ENCODE measurements around the gene NIF3L1. TPM values are rescaled to one million over a fixed set of nuclear protein-coding genes. Genes with fewer than 3 reads are reported as not detected.
"Not testable (repeated sequence)": the region's sequence is repeated elsewhere in the genome, so short reads cannot be mapped to it uniquely, and the experiment has no call there.

Gene NIF3L1
- polyA plus RNA-seq, 4 donors: 30.7 to 45.3 (median 43.1) TPM

DNA sequence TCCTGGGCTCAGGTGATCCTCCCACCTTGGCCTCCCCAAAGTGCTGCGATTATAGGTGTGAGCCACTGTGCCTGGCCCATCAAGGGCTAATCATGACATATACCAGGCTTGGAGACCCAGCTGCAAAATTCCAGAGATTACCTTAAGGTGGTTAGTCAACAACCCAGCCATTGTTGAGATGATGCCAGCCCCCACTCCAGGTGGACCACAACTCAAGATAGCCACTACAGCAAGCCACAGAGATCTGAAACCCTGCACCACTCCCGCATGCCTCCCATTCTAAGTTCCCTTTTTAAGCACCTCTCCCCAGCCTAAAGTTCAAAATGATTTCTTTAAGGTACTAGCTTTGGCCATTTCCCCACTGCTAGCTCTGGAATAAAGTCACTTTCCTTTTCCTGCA, 20.2 kb upstream of the NIF3L1 start:
- no peak for DNase-seq (ENCODE audit: low read depth in 4 of 4, low spot score in 3 of 4)

DNA sequence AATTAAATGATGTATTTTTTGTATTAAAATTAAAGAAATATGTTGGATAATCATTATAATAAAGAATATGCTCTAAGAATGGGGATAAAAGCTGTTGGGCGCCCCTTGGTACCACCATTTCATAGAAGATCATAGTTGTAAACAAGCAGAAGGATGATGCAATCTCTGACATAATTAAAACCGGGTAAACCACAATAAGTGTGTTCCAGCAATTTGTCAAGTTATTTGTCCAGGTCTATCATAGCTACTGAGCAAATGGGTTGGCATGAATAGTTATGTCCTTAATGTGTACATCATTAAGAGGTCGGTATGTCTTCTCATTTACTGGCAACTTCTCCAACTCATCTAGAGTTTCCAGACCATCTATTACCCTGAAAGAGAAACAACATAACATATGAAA, 18.0 kb upstream of the NIF3L1 start:
- DNase-seq (ENCODE audit: low read depth in 4 of 4, low spot score in 3 of 4): no peak

GRCh38 chr2:200873560-200873959, 15.6 kb upstream of the NIF3L1 start:
- no peak for DNase-seq (ENCODE audit: low read depth in 4 of 4, low spot score in 3 of 4)

- DNase-seq (ENCODE audit: low read depth in 4 of 4, low spot score in 3 of 4): no peak
Observed at GRCh38 chr2:200877443-200877842, 11.7 kb upstream of the NIF3L1 start.

- no peak for DNase-seq (ENCODE audit: low read depth in 4 of 4, low spot score in 3 of 4)
Observed at GRCh38 chr2:200878289-200878880, 10.8 kb upstream of the NIF3L1 start.

DNA sequence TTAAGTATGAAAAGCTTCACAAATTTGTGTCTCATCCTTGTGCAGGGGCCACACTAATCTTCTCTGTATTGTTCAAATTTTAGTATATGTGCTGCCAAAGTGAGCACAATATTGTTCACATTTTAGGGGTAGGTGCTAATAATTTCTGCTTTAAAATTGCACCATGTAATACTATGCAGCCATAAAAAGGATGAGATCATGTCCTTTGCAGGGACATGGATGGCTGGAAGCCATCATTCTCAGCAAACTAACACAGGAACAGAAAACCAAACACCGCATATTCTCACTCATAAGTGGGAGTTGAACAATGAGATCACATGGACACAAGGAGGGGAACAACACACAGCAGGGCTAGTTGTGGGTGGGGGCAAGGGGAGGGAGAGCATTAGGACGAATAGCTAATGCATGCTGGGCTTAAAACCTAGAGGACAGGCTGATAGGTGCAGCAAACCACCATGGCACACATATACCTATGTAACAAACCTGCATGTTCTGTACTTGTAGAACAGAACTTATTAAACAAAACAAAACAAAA, 7.4 kb upstream of the NIF3L1 start:
- not testable (repeated sequence) for DNase-seq (ENCODE audit: low read depth in 4 of 4, low spot score in 3 of 4)

- DNase-seq (ENCODE audit: low read depth in 4 of 4, low spot score in 3 of 4): no peak
Observed at GRCh38 chr2:200899482-200899881, 10.3 kb downstream of the NIF3L1 start.

DNA sequence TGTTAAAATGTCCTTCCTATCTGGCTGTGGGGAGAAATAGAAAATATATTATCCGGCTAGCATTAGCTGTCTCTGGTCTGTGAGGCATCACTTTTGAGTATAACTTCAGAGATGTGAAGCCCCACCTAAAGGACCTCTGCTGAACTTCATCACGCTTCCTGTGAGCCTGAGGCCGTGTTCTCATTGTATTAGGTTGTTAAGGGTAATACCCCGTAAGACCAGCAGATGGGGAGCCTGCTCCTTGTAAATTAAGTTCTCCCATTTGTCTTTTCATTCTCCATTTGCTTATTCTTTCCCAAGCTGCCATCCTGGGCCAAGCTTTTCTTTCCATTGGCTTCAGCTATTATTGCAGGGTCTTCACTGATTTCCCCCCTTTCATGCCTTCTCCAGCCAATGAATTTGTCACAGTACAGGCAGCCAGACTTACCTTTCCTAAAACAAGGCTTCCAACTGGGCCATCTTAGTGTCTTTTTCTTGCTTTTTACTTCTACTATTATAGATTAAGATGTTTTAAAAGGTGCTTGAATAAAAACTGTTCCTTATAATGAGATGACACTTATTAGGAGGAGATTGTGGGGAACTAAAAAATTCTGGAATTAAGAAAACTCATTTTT, 12.4 kb downstream of the NIF3L1 start:
- peak in 3 of 4 donors; percentile 33 to 54 (median 48) for DNase-seq (ENCODE audit: low read depth in 4 of 4, low spot score in 3 of 4)

DNA sequence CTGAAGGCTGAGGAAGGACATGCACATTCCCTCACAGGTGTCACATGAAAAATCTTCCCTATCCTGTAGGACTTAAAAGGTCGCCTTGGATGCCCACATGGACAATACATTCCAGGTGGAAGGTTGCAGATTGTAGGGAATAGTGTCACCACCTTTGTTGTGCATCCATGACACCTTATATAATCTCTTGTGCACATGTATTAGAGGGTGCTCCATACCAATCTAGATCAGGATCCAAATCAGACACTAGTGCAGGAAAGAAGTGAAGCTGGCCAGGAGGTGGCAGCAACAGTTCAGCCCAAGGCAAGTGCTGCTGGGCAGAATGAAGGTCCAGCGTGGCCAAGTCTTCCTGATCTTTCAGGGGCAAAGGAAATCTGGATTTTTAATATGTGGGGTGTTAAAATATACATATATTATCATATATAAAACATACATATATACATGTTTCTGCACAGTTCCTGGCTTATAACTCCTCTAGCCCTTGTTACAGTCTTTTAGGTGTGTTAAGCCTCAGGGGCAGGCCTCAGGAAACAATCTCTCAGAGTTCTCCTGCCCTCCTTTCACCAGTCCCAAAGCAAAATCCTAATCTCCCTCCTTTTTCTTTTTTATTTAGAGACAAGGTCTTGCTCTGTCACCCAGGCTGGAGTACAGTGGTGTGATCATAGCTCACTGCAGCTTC, 16.6 kb downstream of the NIF3L1 start:
- DNase-seq (ENCODE audit: low read depth in 4 of 4, low spot score in 3 of 4): peak in 2 of 4 donors; percentile 21 to 47

GRCh38 chr2:200909958-200910357, 20.8 kb downstream of the NIF3L1 start:
- no peak for DNase-seq (ENCODE audit: low read depth in 4 of 4, low spot score in 3 of 4)

GRCh38 chr2:200913654-200914053, 24.5 kb downstream of the NIF3L1 start:
- DNase-seq (ENCODE audit: low read depth in 4 of 4, low spot score in 3 of 4): no peak

- DNase-seq (ENCODE audit: low read depth in 4 of 4, low spot score in 3 of 4): no peak
Observed at GRCh38 chr2:200922439-200922838, 33.3 kb downstream of the NIF3L1 start.

- no peak for DNase-seq (ENCODE audit: low read depth in 4 of 4, low spot score in 3 of 4)
Observed at GRCh38 chr2:200929334-200930249, 40.4 kb downstream of the NIF3L1 start.

DNA sequence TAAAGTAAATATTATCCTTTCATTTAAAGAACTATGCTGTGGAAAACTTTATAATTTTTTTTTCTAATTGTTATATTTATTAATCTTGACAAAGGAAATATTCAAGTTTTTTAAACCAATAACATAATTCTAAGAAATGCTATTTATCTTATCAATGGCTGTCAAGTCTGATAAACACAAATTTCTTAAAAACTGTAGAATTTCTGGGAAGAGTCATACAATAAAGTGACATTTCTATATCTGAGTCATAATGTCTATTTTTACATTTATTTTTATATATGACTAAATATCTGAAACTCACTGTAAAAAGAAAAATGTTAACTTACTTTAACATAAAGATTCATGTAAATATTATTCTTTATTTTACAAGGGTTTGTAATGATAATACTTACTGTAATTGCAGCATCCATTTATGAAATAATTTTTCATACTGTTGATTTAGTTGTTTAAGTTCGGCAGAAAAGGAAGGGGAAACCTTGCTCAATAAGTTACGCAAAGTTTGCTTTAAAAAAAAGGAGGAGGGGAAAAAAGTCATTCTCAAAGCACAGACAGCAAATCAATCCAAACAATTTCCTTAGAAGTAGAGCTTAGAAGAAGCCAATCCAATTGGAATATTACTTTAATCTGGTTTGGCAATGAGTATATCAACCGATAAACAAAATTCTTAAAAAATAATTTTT, 41.9 kb downstream of the NIF3L1 start:
- no peak for DNase-seq (ENCODE audit: low read depth in 4 of 4, low spot score in 3 of 4)

DNA sequence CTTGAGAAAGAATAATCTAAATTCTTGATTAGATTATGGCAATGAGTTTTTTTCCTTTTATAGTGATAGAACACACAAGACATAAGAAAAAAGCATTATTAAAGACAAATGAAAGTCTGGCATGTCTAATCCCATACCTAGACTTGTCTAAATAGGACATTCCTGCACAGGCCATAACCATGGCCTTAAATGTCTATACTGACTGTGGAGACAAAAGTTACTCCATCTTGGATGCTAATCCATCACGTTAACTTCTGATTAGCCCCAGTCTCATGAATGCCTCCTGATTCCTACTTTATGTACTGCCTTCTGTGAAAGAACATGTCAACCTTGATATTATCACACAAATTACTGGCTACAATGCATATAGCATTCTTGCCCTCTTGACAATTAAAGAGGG, 50.7 kb downstream of the NIF3L1 start:
- no peak for DNase-seq (ENCODE audit: low read depth in 4 of 4, low spot score in 3 of 4)

GRCh38 chr2:200943527-200944105, 54.4 kb downstream of the NIF3L1 start:
- DNase-seq (ENCODE audit: low read depth in 4 of 4, low spot score in 3 of 4): no peak

DNA sequence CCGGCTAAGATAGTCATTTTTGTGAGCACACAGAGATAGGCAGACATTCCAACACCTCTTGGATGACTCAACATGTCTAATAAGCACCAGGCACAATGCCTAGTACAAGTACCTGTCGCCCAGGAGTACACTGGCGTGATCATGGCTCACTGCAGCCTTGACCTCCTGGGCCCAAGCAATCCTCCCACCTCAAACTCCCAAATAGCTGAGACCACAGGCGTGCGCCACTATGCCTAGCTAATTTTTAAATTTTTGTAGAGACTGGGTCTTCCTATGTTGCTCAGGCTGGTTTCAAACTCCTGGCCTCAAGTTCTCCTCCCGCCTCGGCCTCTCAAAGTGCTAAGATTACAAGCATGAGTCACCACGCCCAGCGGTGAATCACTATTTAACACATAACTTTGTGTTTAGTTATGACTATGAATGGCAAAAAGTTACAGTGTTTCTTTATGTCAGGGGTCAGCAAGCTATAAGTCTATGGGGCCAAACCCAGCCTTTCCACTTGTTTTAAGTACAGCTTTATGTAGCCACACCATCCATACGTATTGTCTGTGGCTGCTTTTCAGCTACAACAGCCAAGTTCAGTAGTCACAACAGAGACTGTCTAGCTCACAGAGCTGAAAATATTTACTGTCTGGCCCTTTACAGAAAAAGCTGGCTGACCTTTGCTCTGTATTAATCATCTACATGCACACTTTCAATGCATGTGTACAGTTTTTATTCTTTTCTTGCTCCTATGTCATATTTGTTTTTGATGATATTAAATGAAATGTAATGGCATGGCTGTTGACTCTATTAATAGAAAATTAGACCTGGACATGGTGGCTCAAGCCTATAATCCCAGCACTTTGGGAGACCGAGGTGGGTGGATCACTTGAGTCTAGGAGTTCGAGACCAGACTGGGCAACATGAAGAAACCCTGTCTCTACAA, 55.6 kb downstream of the NIF3L1 start:
- DNase-seq (ENCODE audit: low read depth in 4 of 4, low spot score in 3 of 4): no peak

DNA sequence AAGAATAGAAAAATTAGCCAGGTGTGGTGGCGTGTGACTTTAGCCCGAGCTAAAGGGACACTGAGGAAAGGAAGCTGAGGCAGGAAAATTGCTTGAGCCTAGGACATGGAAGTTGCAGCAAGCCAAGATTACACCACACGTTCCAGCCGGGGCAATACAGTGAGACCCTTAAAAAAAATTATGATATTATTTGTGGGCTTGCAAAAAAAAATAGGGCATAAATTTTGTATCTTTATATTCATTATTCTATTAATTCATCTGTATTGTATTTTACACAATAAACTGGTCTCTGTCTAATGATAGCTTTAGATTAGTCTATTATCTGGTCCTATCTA, 56.2 kb downstream of the NIF3L1 start:
- no peak for DNase-seq (ENCODE audit: low read depth in 4 of 4, low spot score in 3 of 4)

DNA sequence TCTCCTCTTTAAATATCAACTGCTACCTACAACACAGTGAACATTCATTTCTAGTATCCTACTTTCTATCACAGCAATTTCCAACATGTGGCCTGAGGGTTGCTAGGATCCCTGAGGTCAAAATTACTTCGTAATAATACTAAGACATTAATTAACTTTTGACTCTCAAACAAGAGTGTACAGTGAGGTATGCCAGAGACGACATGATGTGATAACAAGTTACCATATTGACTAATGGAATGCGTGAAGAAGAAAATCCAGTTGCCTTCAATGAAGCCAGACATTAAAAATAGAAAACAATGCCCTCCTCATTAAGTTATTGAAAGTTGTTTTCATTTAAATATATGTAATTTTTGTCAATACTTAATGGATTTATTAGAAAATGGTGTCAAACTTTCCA, 61.2 kb downstream of the NIF3L1 start:
- no peak for DNase-seq (ENCODE audit: low read depth in 4 of 4, low spot score in 3 of 4)

All from left renal pelvis (tissue), 4 donors.